Fibroblast of mammary gland (primary cell): ENCODE results near the gene CITED4.

Experiments
- DNase-seq: peaks from one replicate; pipeline ENCODE4 v3.0.0-alpha.2; 2010; ENCODE audit warnings: low read depth
- H3K4me3 ChIP-seq: 2 replicates; pipeline ENCODE4 v1.5.1; 2011; ENCODE audit warnings: low read depth, mild to moderate bottlenecking, low read length, moderate library complexity; ENCODE audit not compliant: control insufficient read depth
- CTCF ChIP-seq: conservative IDR thresholded peaks from 2 replicates; pipeline ENCODE4 v1.5.1; 2011; ENCODE audit warnings: low read depth, low read length, inconsistent platforms; ENCODE audit not compliant: control insufficient read depth, insufficient read depth

Gene CITED4

GRCh38 chr1:40848530-40849189 lies 13.5 kb downstream of the CITED4 start:
- H3K4me3 ChIP-seq, result no peak overlapping the region
- DNase-seq, result peak; percentile 76
- peak; percentile 99 for TF ChIP-seq CTCF

GRCh38 chr1:40847023-40847745 lies 15.0 kb downstream of the CITED4 start:
- DNase-seq, result peak; percentile 35
- no peak for TF ChIP-seq CTCF

GRCh38 chr1:40845895-40846294 lies 16.3 kb downstream of the CITED4 start:
- DNase-seq, result no peak
- TF ChIP-seq CTCF, result no peak
- H3K4me3 ChIP-seq, result no peak overlapping the region

More at GRCh38 chr1:40847023-40847745, 15.0 kb downstream of the CITED4 start:
- H3K4me3 ChIP-seq, result no peak overlapping the region

GRCh38 chr1:40844887-40845878 lies 17.0 kb downstream of the CITED4 start:
- DNase-seq, result no peak
- TF ChIP-seq CTCF, result no peak
- H3K4me3 ChIP-seq, result no peak overlapping the region

- no peak for DNase-seq
- H3K4me3 ChIP-seq, result no peak overlapping the region
- no peak for TF ChIP-seq CTCF
Observed at GRCh38 chr1:40844079-40844478, 18.1 kb downstream of the CITED4 start.

- no peak for DNase-seq
- TF ChIP-seq CTCF, result no peak
Observed at GRCh38 chr1:40842691-40843090, 19.5 kb downstream of the CITED4 start.

More at GRCh38 chr1:40842691-40843090, 19.5 kb downstream of the CITED4 start:
- H3K4me3 ChIP-seq, result no peak overlapping the region
